Right lobe of liver (tissue), 4 donors: ENCODE measurements around the gene PPP1R15B.

Experiments
- CTCF ChIP-seq, 4 donors: fragments of 200-600 bp in 3 of 4; fragments of 450-650 bp in 1 of 4; IDR thresholded peaks; one replicate each; pipeline versions ENCODE4 v1.5.1 to v1.8.0; 2016 to 2022; ENCODE audit warnings: antibody characterized with exemption in 4 of 4, mild to moderate bottlenecking in 2 of 4
- POLR2A ChIP-seq: fragments of 450-650 bp; IDR thresholded peaks from one replicate; pipeline ENCODE4 v1.6.1; 2017; ENCODE audit warnings: antibody characterized with exemption, mild to moderate bottlenecking
- donor health status: DM: no; HTN: no; CAD: no.
- donor health status: DM: no; HTN: no; CAD: no.
- donor health status: DM: no; HTN: yes; CAD: no.

- TF ChIP-seq CTCF (IDR thresholded peaks at IDR 0.05) (no peak), POLR2A (no peak)
Measured at GRCh38 chr1:204413170-204413535, 1.5 kb upstream of the PPP1R15B start.
